ENCODE results near the gene KRT13. TPM values are rescaled to one million over a fixed set of nuclear protein-coding genes. Genes with fewer than 3 reads are reported as not detected.

Gene KRT13
- polyA plus RNA-seq, 1 donor (not counting 4 experiments of a cell fraction or from before 2014, with no cell fraction given), result 24.0 TPM

DNA sequence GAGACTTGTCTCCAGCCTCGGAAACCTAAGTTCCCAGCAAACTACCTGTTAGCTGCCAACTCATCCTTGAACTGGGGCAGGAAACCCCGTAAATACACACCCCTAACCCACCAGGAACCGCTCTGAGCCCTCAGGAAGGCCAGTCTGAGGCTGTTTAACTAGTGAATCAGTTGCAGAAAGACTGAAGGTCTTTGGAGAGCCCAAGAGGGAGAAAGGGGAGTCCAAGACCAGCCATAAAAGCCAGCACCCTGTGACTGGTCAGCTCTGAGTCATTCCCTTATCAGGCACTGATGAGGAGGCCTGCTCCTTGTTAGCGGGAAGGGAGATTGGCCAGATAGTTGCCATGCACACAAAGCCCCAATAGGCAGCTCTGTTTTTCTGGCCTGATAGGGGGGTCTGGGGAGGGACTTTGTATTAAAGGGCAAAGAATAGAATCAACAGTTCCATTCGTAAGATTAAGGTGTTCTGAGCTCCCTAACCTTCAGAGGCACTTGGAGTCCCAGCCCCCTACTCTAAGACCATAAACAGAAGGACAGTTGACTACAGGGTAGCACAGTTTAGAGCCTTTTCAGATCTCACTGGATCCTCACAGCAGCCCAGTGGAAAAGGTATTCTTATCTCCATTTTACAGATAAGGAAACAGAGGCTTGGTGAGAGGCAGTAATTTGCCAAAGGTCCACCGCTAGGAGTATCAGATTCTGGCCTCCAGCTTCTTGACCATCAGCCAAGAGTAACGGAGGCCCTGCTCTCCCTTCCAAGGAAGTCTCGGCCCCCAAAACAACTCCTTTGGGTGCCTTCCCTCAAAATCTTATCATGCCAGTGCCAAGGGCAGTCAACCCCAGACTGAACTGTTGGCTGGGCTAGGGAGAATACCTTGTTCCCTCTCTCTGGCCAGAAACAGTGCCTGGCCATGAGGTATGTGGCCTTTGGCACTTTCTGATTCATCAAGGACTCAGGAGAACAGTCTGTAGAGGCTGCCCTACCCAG is 24.9 kb upstream of the KRT13 start:
- peak overlapping the region; percentile 26 for H3K4me2 ChIP-seq (ENCODE audit: control insufficient read depth, extremely low read depth, insufficient read depth, low read depth, low read length)

DNA sequence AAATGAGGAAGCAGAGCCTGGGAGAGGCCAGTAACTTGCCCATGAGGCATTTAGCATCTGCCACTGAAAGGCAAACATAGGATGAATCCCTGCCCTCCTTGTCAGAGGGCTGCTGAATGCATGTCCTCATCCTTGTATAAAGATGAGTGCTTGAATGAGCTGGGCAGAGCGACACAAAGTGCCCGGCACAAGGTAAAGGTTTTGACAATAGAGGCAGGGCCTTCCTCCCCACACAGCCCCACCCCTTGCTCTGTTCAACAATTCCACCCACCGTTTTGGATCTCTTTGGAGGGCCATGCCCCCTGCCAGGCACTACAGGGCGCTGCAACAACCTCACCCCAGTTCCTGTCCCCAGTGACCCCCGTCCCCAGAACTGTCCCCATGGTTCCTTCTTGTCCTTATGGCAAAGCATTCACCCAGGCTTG is 24.1 kb upstream of the KRT13 start:
- no peaks in the 10 kb centered on the region for H3K79me2 ChIP-seq (ENCODE audit: control insufficient read depth, insufficient read depth, low read length)
- H3K9me3 ChIP-seq (ENCODE audit: control insufficient read depth, low read depth, low read length), result no peaks in the 10 kb centered on the region
- H4K20me1 ChIP-seq (ENCODE audit: control insufficient read depth, extremely low read depth, insufficient read depth, low read length), result no peaks in the 10 kb centered on the region
- H3K9ac ChIP-seq (ENCODE audit: control insufficient read depth, extremely low read depth, insufficient read depth, low read length), result no peak overlapping the region
- no peaks in the 10 kb centered on the region for H3K36me3 ChIP-seq (ENCODE audit: control insufficient read depth in 2 of 2, extremely low read depth in 1 of 2, insufficient read depth in 2 of 2, low read length in 2 of 2)
- TF ChIP-seq, protein P1, sequence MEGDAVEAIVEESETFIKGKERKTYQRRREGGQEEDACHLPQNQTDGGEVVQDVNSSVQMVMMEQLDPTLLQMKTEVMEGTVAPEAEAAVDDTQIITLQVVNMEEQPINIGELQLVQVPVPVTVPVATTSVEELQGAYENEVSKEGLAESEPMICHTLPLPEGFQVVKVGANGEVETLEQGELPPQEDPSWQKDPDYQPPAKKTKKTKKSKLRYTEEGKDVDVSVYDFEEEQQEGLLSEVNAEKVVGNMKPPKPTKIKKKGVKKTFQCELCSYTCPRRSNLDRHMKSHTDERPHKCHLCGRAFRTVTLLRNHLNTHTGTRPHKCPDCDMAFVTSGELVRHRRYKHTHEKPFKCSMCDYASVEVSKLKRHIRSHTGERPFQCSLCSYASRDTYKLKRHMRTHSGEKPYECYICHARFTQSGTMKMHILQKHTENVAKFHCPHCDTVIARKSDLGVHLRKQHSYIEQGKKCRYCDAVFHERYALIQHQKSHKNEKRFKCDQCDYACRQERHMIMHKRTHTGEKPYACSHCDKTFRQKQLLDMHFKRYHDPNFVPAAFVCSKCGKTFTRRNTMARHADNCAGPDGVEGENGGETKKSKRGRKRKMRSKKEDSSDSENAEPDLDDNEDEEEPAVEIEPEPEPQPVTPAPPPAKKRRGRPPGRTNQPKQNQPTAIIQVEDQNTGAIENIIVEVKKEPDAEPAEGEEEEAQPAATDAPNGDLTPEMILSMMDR (optimal IDR thresholded peaks at IDR 0.05 in 1 of 3, IDR thresholded peaks at IDR 0.05 in 1 of 3, conservative IDR thresholded peaks at IDR 0.05 in 1 of 3; ENCODE audit: extremely low read depth in 1 of 3, insufficient read depth in 2 of 3, low read length in 3 of 3), result no peak
- TF ChIP-seq EZH2 (IDR thresholded peaks at IDR 0.05; ENCODE audit: low read length), result no peak
- no peak overlapping the region for H3K4me3 ChIP-seq (ENCODE audit: control insufficient read depth in 2 of 3, extremely low read depth in 1 of 3, insufficient read depth in 2 of 3, low read depth in 1 of 3, low read length in 3 of 3)
- no peak overlapping the region for H3K27ac ChIP-seq (ENCODE audit: control insufficient read depth, insufficient read depth, low read length)
- H3K27me3 ChIP-seq (ENCODE audit: control insufficient read depth, extremely low read depth, insufficient read depth, low read length), result peaks cover 15% of the 10 kb centered on the region
- no peak for FAIRE-seq
- dilution Hi-C loops (cut with MboI; ENCODE audit: extremely low pct_ligation_motif_present, low sequenced_read_pairs), result no loop called here
- no peak for DNase-seq (ENCODE audit: low read depth, low spot score)
- no peak overlapping the region for H2AFZ ChIP-seq (ENCODE audit: control insufficient read depth, low read length)
- peak overlapping the region; percentile 26 for H3K4me2 ChIP-seq (ENCODE audit: control insufficient read depth, extremely low read depth, insufficient read depth, low read depth, low read length)
- no peaks in the 10 kb centered on the region for H3K9me1 ChIP-seq (ENCODE audit: control insufficient read depth, extremely low read depth, insufficient read depth, low read length)
- H3K4me1 ChIP-seq (ENCODE audit: control insufficient read depth, extremely low read depth, insufficient read depth, low read length), result peaks cover 27% of the 10 kb centered on the region

More for the DNA sequence above, 24.9 kb upstream of the KRT13 start:
- H3K27me3 ChIP-seq (ENCODE audit: control insufficient read depth, extremely low read depth, insufficient read depth, low read length), result peaks cover 15% of the 10 kb centered on the region
- H3K27ac ChIP-seq (ENCODE audit: control insufficient read depth, insufficient read depth, low read length), result no peak overlapping the region
- no peaks in the 10 kb centered on the region for H3K36me3 ChIP-seq (ENCODE audit: control insufficient read depth in 2 of 2, extremely low read depth in 1 of 2, insufficient read depth in 2 of 2, low read length in 2 of 2)
- no peak overlapping the region for H3K4me3 ChIP-seq (ENCODE audit: control insufficient read depth in 2 of 3, extremely low read depth in 1 of 3, insufficient read depth in 2 of 3, low read depth in 1 of 3, low read length in 3 of 3)
- dilution Hi-C loops (cut with MboI; ENCODE audit: extremely low pct_ligation_motif_present, low sequenced_read_pairs), result no loop called here
- peaks cover 27% of the 10 kb centered on the region for H3K4me1 ChIP-seq (ENCODE audit: control insufficient read depth, extremely low read depth, insufficient read depth, low read length)
- DNase-seq (ENCODE audit: low read depth, low spot score) (no peak), FAIRE-seq (no peak)
- H4K20me1 ChIP-seq (ENCODE audit: control insufficient read depth, extremely low read depth, insufficient read depth, low read length), result no peaks in the 10 kb centered on the region
- H3K79me2 ChIP-seq (ENCODE audit: control insufficient read depth, insufficient read depth, low read length), result no peaks in the 10 kb centered on the region
- no peaks in the 10 kb centered on the region for H3K9me3 ChIP-seq (ENCODE audit: control insufficient read depth, low read depth, low read length)
- H3K9ac ChIP-seq (ENCODE audit: control insufficient read depth, extremely low read depth, insufficient read depth, low read length), result no peak overlapping the region
- no peak overlapping the region for H2AFZ ChIP-seq (ENCODE audit: control insufficient read depth, low read length)
- TF ChIP-seq EZH2 (IDR thresholded peaks at IDR 0.05; ENCODE audit: low read length), result no peak
- TF ChIP-seq, protein P1 (optimal IDR thresholded peaks at IDR 0.05 in 1 of 3, IDR thresholded peaks at IDR 0.05 in 1 of 3, conservative IDR thresholded peaks at IDR 0.05 in 1 of 3; ENCODE audit: extremely low read depth in 1 of 3, insufficient read depth in 2 of 3, low read length in 3 of 3), result no peak
- H3K9me1 ChIP-seq (ENCODE audit: control insufficient read depth, extremely low read depth, insufficient read depth, low read length), result no peaks in the 10 kb centered on the region
